HEK293 (cell line): ENCODE measurements around the gene VAT1L.

ENCODE experiments used
- CTCF ChIA-PET: fragments of 350-600 bp; formaldehyde crosslinking; extraction: SDS; loops from one replicate; lab custom pipeline; 2021; ENCODE audit warnings: antibody characterized with exemption; lab: Yijun Ruan, JAX
- POLR2A ChIA-PET: fragments of 300-600 bp; formaldehyde crosslinking; extraction: SDS; loops from one replicate; lab custom pipeline; 2020; ENCODE audit warnings: antibody characterized with exemption, inconsistent platforms; lab: Yijun Ruan, JAX
- H3K27ac ChIP-seq: fragments of 200-500 bp; sonication (Bioruptor generic); 2 replicates; pipeline ENCODE4 v1.5.1; 2014; ENCODE audit warnings: low read depth, low read length, control low read depth, inconsistent platforms; ENCODE audit errors: extremely low read depth
- H3K36me3 ChIP-seq, 2 experiments: fragments of 200-500 bp in 1 of 2; sonication (Bioruptor generic) in 1 of 2; 1 replicate in 1 of 2; 2 replicates in 1 of 2; pipeline ENCODE4 v1.5.1; 2014 to 2017; ENCODE audit warnings: inconsistent platforms in 2 of 2, low read length in 2 of 2; ENCODE audit not compliant: control insufficient read depth in 2 of 2, insufficient read depth in 1 of 2
- H3K4me1 ChIP-seq: fragments of 200-500 bp; sonication (Bioruptor generic); 2 replicates; pipeline ENCODE4 v1.5.1; 2014; ENCODE audit warnings: mild to moderate bottlenecking, low read length, inconsistent platforms; ENCODE audit not compliant: control insufficient read depth, insufficient read depth
- H3K4me3 ChIP-seq: 2 replicates; pipeline ENCODE4 v1.5.1; 2011; ENCODE audit warnings: low read depth, mild to moderate bottlenecking, control low read depth, low read length, moderate library complexity
- H3K9me3 ChIP-seq: fragments of 200-500 bp; sonication (Bioruptor generic); 2 replicates; pipeline ENCODE4 v1.5.1; 2014; ENCODE audit warnings: low read depth, low read length, inconsistent platforms; ENCODE audit not compliant: control insufficient read depth, insufficient read depth
- BCL11A ChIP-seq: fragments of 450-650 bp; formaldehyde crosslinking; IDR thresholded peaks from 2 replicates; pipeline ENCODE4 v1.5.1; 2016; ENCODE audit warnings: low read depth, missing biosample characterization, missing genetic modification characterization
- KLF9 ChIP-seq: fragments of 450-650 bp; formaldehyde crosslinking; IDR thresholded peaks from 2 replicates; pipeline ENCODE4 v1.5.1; 2016; ENCODE audit warnings: missing biosample characterization, missing genetic modification characterization, low read depth
- PRDM1 ChIP-seq: fragments of 450-650 bp; formaldehyde crosslinking; IDR thresholded peaks from 2 replicates; pipeline ENCODE4; 2016; ENCODE audit warnings: missing biosample characterization, missing genetic modification characterization
- PRDM10 ChIP-seq: fragments of 450-650 bp; formaldehyde crosslinking; IDR thresholded peaks from 2 replicates; pipeline ENCODE4 v1.5.1; 2016; ENCODE audit warnings: missing biosample characterization, missing genetic modification characterization
- ZBTB8A ChIP-seq: fragments of 450-650 bp; formaldehyde crosslinking; IDR thresholded peaks from 2 replicates; pipeline ENCODE4 v1.5.1; 2016; ENCODE audit warnings: missing biosample characterization, missing genetic modification characterization
- ZNF221 ChIP-seq: fragments of 450-650 bp; formaldehyde crosslinking; IDR thresholded peaks from 2 replicates; pipeline ENCODE4 v1.5.1; 2017; ENCODE audit warnings: missing biosample characterization, missing genetic modification characterization, borderline replicate concordance
- ZNF26 ChIP-seq: fragments of 450-650 bp; formaldehyde crosslinking; IDR thresholded peaks from 2 replicates; pipeline ENCODE4 v1.5.1; 2016; ENCODE audit warnings: missing biosample characterization, missing genetic modification characterization
- ZNF37A ChIP-seq: fragments of 450-650 bp; IDR thresholded peaks from 2 replicates; pipeline ENCODE4 v1.5.1; 2018; ENCODE audit warnings: missing biosample characterization, missing genetic modification characterization
- ZNF670 ChIP-seq: fragments of 450-650 bp; formaldehyde crosslinking; IDR thresholded peaks from 2 replicates; pipeline ENCODE4 v1.5.1; 2016; ENCODE audit warnings: missing biosample characterization, missing genetic modification characterization, low read depth
- TF ChIP-seq, protein P1 (sequence below): fragments of 450-650 bp; formaldehyde crosslinking; IDR thresholded peaks from 2 replicates; pipeline ENCODE4 v1.5.1; 2016; ENCODE audit warnings: missing biosample characterization, missing genetic modification characterization

VAT1L gene

DNA sequence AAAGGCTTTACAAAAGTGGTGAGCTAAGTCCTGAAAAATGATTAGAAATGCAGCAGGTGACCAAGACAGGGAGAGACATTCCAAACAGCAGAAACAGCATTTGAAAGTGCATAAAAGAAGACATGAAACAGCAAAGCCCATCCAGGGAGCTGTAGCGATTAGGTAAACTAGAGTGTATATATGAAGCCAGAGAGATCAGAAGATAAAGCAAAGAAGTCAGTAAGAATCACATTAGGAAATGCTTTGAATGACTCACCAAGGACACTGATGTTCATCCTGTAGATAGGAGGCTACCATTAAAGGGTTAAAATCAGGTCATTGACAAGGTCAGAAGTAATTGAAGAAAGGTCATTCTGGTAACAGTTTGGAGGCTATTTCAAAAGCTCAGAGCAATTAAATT lies 27.6 kb upstream of the VAT1L start (continued):
- TF ChIP-seq PRDM10 (peak; percentile 42; the same call in 1 of the 2 replicates), ZNF26 (tag by site-specific recombination) (no peak), ZBTB8A (tag by site-specific recombination) (no peak), ZNF37A (no peak), ZNF221 (tag by site-specific recombination) (no peak)

GRCh38 chr16:77761204-77761603 lies 27.2 kb upstream of the VAT1L start:
- no peaks in the 10 kb centered on the region for H3K36me3 ChIP-seq
- H3K27ac ChIP-seq = no peak overlapping the region
- no peaks in the 10 kb centered on the region for H3K9me3 ChIP-seq
- ChIA-PET CTCF (interaction anchor here (0.6 to 1.0 kb wide), 4 partner anchors 21 to 462 kb away, joined by 3 to 4 read pairs (median 3); no protein-coding TSS in a partner anchor), POLR2A (interaction anchor here (1.2 kb wide), 1 partner anchor 39 kb away, joined by 3 read pairs; the partner anchor contains the start of gene NUDT7)
- TF ChIP-seq PRDM10 (0 out of 2 replicates have a peak, but pooled peaks have one; percentile 1), BCL11A (tag by site-specific recombination) (no peak)
- H3K4me3 ChIP-seq = no peak overlapping the region
- no peaks in the 10 kb centered on the region; the same call in 1 of the 2 replicates for H3K4me1 ChIP-seq

DNA sequence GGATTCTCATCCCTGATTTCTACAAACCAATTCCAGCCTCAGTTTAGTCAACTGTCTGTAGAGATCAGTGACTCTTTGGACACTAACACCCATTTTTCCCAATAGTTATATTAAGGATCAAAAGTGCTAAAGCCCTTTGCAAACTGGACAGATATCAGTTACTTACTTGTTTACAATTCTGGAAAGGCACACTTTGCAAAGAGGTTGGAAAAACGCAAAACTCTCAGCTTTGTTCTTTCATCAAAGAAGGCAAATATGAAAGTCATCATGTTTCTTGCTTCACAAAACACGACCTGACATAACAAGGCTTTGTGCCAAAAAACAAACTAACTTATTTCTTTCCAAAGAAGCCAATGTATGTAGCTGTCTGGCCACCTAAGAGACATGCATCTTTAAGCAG lies 26.1 kb upstream of the VAT1L start:
- Histone ChIP-seq H3K9me3 (no peaks in the 10 kb centered on the region), H3K36me3 (no peaks in the 10 kb centered on the region), H3K4me3 (no peak overlapping the region), H3K4me1 (no peaks in the 10 kb centered on the region; the same call in 1 of the 2 replicates), H3K27ac (no peak overlapping the region)
- TF ChIP-seq, protein P1, sequence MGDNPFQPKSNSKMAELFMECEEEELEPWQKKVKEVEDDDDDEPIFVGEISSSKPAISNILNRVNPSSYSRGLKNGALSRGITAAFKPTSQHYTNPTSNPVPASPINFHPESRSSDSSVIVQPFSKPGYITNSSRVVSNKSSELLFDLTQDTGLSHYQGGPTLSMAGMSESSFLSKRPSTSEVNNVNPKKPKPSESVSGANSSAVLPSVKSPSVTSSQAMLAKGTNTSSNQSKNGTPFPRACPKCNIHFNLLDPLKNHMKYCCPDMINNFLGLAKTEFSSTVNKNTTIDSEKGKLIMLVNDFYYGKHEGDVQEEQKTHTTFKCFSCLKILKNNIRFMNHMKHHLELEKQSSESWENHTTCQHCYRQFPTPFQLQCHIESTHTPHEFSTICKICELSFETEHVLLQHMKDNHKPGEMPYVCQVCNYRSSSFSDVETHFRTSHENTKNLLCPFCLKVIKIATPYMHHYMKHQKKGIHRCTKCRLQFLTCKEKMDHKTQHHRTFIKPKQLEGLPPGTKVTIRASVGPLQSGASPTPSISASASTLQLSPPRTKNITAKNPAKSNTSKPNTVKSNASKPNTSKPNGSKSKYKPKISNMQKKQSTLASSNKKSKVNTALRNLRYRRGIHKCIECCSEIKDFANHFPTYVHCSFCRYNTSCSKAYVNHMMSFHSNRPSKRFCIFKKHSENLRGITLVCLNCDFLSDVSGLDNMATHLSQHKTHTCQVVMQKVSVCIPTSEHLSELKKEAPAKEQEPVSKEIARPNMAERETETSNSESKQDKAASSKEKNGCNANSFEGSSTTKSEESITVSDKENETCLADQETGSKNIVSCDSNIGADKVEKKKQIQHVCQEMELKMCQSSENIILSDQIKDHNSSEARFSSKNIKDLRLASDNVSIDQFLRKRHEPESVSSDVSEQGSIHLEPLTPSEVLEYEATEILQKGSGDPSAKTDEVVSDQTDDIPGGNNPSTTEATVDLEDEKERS (tag by site-specific recombination) = no peak
- TF ChIP-seq PRDM1 (tag by site-specific recombination) (no peak), ZNF26 (tag by site-specific recombination) (no peak), ZNF670 (tag by site-specific recombination) (no peak), KLF9 (no peak)
- ChIA-PET CTCF (no interaction called here), POLR2A (no interaction called here)
